IMR-90 (cell line): Measurements from ENCODE around the gene VPS11. TPM values are rescaled to one million over a fixed set of nuclear protein-coding genes. Genes with fewer than 3 reads are reported as not detected.

Source experiments
- ATAC-seq: fragments of 200-7000 bp; cut with Tn5 transposase; 2 replicates; pipeline ENCODE4 v1.9.1; 2020; ENCODE audit warnings: low read depth, mild to moderate bottlenecking, moderate library complexity
- BruUV-seq: library from RNA; stranded (reverse); fragments of 400-500 nt; replicated peaks from 2 replicates; lab custom pipeline; 2021; lab: Mats Ljungman, UMichigan
- CTCF ChIA-PET: fragments of 300-600 bp; formaldehyde crosslinking; extraction: SDS; loops from one replicate; lab custom pipeline; 2021; ENCODE audit warnings: antibody characterized with exemption; lab: Yijun Ruan, JAX
- POLR2A ChIA-PET: fragments of 300-600 bp; sonication (Branson Sonifier 250); formaldehyde crosslinking; loops from one replicate; lab custom pipeline; 2022; ENCODE audit warnings: antibody characterized with exemption; ENCODE audit not compliant: unreplicated experiment; lab: Charles Lee
- DNase-seq: peaks from one replicate; pipeline ENCODE4 v3.0.0; 2013
- H2AFZ ChIP-seq: replicated peaks from 2 replicates; pipeline ENCODE3; 2013; ENCODE audit warnings: low read length, mild to moderate bottlenecking; ENCODE audit not compliant: poor library complexity
- H2AK5ac ChIP-seq: 2 replicates; pipeline ENCODE4 v1.6.1; 2013; ENCODE audit warnings: low read depth, low read length, inconsistent platforms
- H2AK9ac ChIP-seq: replicated peaks from 2 replicates; pipeline ENCODE3; 2013; ENCODE audit warnings: mild to moderate bottlenecking, low read depth, low read length, moderate library complexity; ENCODE audit not compliant: poor library complexity
- H2BK120ac ChIP-seq: 2 replicates; pipeline ENCODE4 v1.6.1; 2013; ENCODE audit warnings: low read depth, low read length, inconsistent platforms
- H2BK15ac ChIP-seq: 3 replicates; pipeline ENCODE4 v1.6.1; 2013; ENCODE audit warnings: low read depth, low read length, inconsistent platforms
- H2BK20ac ChIP-seq: 2 replicates; pipeline ENCODE4 v1.6.1; 2013; ENCODE audit warnings: low read depth, mild to moderate bottlenecking, inconsistent platforms, low read length, moderate library complexity
- H2BK5ac ChIP-seq: 2 replicates; pipeline ENCODE4 v1.6.1; 2013; ENCODE audit warnings: mild to moderate bottlenecking, low read depth, low read length, inconsistent platforms; ENCODE audit not compliant: poor library complexity, severe bottlenecking
- H3K14ac ChIP-seq: replicated peaks from 2 replicates; pipeline ENCODE4 v1.6.1; 2013; ENCODE audit warnings: low read depth, low read length, inconsistent platforms
- H3K18ac ChIP-seq: 2 replicates; pipeline ENCODE4 v1.6.1; 2013; ENCODE audit warnings: low read depth, low read length, control low read depth
- H3K23ac ChIP-seq: 2 replicates; pipeline ENCODE4 v1.6.1; 2013; ENCODE audit warnings: low read depth, low read length, inconsistent platforms
- H3K27ac ChIP-seq: 2 replicates; pipeline ENCODE4 v1.5.1; 2013; ENCODE audit warnings: mild to moderate bottlenecking, control low read depth, low read length; ENCODE audit not compliant: insufficient read depth
- H3K27me3 ChIP-seq: 2 replicates; pipeline ENCODE4 v1.6.1; 2013; ENCODE audit warnings: low read length; ENCODE audit not compliant: control insufficient read depth, insufficient read depth
- H3K36me3 ChIP-seq: 2 replicates; pipeline ENCODE4 v1.6.1; 2013; ENCODE audit warnings: low read length, mixed read lengths; ENCODE audit not compliant: control insufficient read depth, insufficient read depth
- H3K4ac ChIP-seq: 2 replicates; pipeline ENCODE4 v1.6.1; 2013; ENCODE audit warnings: low read depth, low read length, inconsistent platforms
- H3K4me1 ChIP-seq: 2 replicates; pipeline ENCODE4 v1.6.1; 2013; ENCODE audit warnings: low read length, mixed read lengths; ENCODE audit not compliant: control insufficient read depth, insufficient read depth
- H3K4me2 ChIP-seq: 2 replicates; pipeline ENCODE4 v1.6.1; 2013; ENCODE audit warnings: low read depth, mild to moderate bottlenecking, control low read depth, low read length, moderate library complexity
- H3K4me3 ChIP-seq: 2 replicates; pipeline ENCODE4 v1.5.1; 2013; ENCODE audit warnings: low read depth, mild to moderate bottlenecking, control low read depth, low read length, moderate library complexity; ENCODE audit not compliant: insufficient read depth
- H3K56ac ChIP-seq: 2 replicates; pipeline ENCODE4 v1.6.1; 2013; ENCODE audit warnings: low read length, inconsistent platforms; ENCODE audit not compliant: insufficient read depth; ENCODE audit errors: extremely low read depth
- H3K79me1 ChIP-seq, 2 experiments: 2 replicates each; pipeline ENCODE4 v1.6.1; 2013; ENCODE audit warnings: low read length in 2 of 2, inconsistent platforms in 1 of 2, low read depth in 1 of 2
- H3K9ac ChIP-seq: 2 replicates; pipeline ENCODE4 v1.6.1; 2013; ENCODE audit warnings: low read depth, low read length, control low read depth
- H3K9me1 ChIP-seq: 2 replicates; pipeline ENCODE4 v1.6.1; 2013; ENCODE audit warnings: low read length, inconsistent platforms; ENCODE audit not compliant: insufficient read depth
- H3K9me3 ChIP-seq: 2 replicates; pipeline ENCODE4 v1.6.1; 2013; ENCODE audit warnings: low read length; ENCODE audit not compliant: control insufficient read depth, insufficient read depth
- H4K20me1 ChIP-seq: 2 replicates; pipeline ENCODE4 v1.6.1; 2013; ENCODE audit warnings: low read length, inconsistent platforms; ENCODE audit not compliant: insufficient read depth
- H4K5ac ChIP-seq: 2 replicates; pipeline ENCODE4 v1.6.1; 2013; ENCODE audit warnings: mild to moderate bottlenecking, low read depth, low read length, control low read depth
- H4K8ac ChIP-seq, 2 experiments: 2 replicates each; pipeline ENCODE4 v1.6.1; 2013; ENCODE audit warnings: low read depth in 2 of 2, low read length in 2 of 2, control low read depth in 1 of 2, inconsistent platforms in 1 of 2
- H4K91ac ChIP-seq: 2 replicates; pipeline ENCODE4 v1.6.1; 2013; ENCODE audit warnings: low read depth, low read length, inconsistent platforms; ENCODE audit not compliant: insufficient read depth
- BHLHE40 ChIP-seq: fragments of 150-350 bp; IDR thresholded peaks from 2 replicates; pipeline ENCODE4 v1.6.1; 2016; ENCODE audit warnings: mild to moderate bottlenecking, low read depth, low read length
- CEBPB ChIP-seq: IDR thresholded peaks from 2 replicates; pipeline ENCODE4 v1.6.1; 2012; ENCODE audit warnings: low read depth, low read length, improper control_type of control experiment
- CHD1 ChIP-seq: IDR thresholded peaks from 2 replicates; pipeline ENCODE4 v1.6.1; 2012; ENCODE audit warnings: low read depth, low read length, improper control_type of control experiment
- FOS ChIP-seq: fragments of 150-350 bp; IDR thresholded peaks from 2 replicates; pipeline ENCODE4 v1.6.1; 2016; ENCODE audit warnings: low read depth, low read length
- MAFK ChIP-seq: IDR thresholded peaks from 2 replicates; pipeline ENCODE4 v1.6.1; 2012; ENCODE audit warnings: low read depth, low read length, improper control_type of control experiment
- MAZ ChIP-seq: IDR thresholded peaks from 2 replicates; pipeline ENCODE4 v1.6.1; 2012; ENCODE audit warnings: low read depth, mild to moderate bottlenecking, low read length, improper control_type of control experiment, moderate library complexity, borderline replicate concordance
- MXI1 ChIP-seq: IDR thresholded peaks from 2 replicates; pipeline ENCODE4 v1.6.1; 2012; ENCODE audit warnings: low read depth, mild to moderate bottlenecking, low read length, moderate library complexity, borderline replicate concordance
- NFE2L2 ChIP-seq: fragments of 150-350 bp; IDR thresholded peaks from 2 replicates; pipeline ENCODE4 v1.6.1; 2016; ENCODE audit warnings: low read depth, mild to moderate bottlenecking, low read length
- POLR2A ChIP-seq: IDR thresholded peaks from 2 replicates; pipeline ENCODE4 v1.6.1; 2012; ENCODE audit warnings: mild to moderate bottlenecking, low read depth, low read length
- RAD21 ChIP-seq: IDR thresholded peaks from 2 replicates; pipeline ENCODE4 v1.6.1; 2012; ENCODE audit warnings: low read length, improper control_type of control experiment
- RCOR1 ChIP-seq: IDR thresholded peaks from 2 replicates; pipeline ENCODE4 v1.6.1; 2012; ENCODE audit warnings: mild to moderate bottlenecking, low read length, improper control_type of control experiment; ENCODE audit not compliant: insufficient replicate concordance
- RFX5 ChIP-seq: IDR thresholded peaks from 2 replicates; pipeline ENCODE4 v1.8.0; 2012; ENCODE audit warnings: low read depth, mild to moderate bottlenecking, low read length, moderate library complexity
- SMC3 ChIP-seq: fragments of 150-350 bp; IDR thresholded peaks from 2 replicates; pipeline ENCODE4 v1.6.1; 2016; ENCODE audit warnings: low read depth, mild to moderate bottlenecking, antibody characterized with exemption, low read length, moderate library complexity
- WGBS, 2 experiments: methylation state at CpG; one replicate each; pipeline versions ENCODE4 v1.1.5 to v1.1.7; 2013; ENCODE audit warnings: missing lambda C conversion rate in 2 of 2; ENCODE audit not compliant: insufficient read length in 1 of 2; ENCODE audit errors: extremely low coverage in 2 of 2; 5-methylcytosine and 5-hydroxymethylcytosine counted together
- dilution Hi-C: fragments of 300-500 bp; cut with HindIII; formaldehyde crosslinking; loops from one replicate; pipeline ENCODE4 v1.14.3; 2018; ENCODE audit warnings: low sequenced_read_pairs; ENCODE audit not compliant: unreplicated experiment
- in situ Hi-C: fragments of 300-500 bp; cut with MboI; formaldehyde crosslinking; loops from 3 replicates; pipeline ENCODE4 v1.14.3; 2019; ENCODE audit warnings: low sequenced_read_pairs, inconsistent platforms, mixed read lengths
- intact Hi-C: fragments of 100-400 bp; cut with micrococcal nuclease; formaldehyde crosslinking; loops from 2 replicates; pipeline ENCODE4 v1.10.0; 2022
- polyA plus RNA-seq, 3 experiments: library from polyadenylated mRNA; depleted of rRNA; stranded (reverse); fragments of >200 nt; gene quantifications; 2 replicates each; pipeline ENCODE4 v1.2.3, GENCODE V29; 2012; ENCODE audit warnings: low replicate concordance in 1 of 3
- total RNA-seq: library from RNA; depleted of rRNA; stranded (reverse); fragments of >200 nt; gene quantifications from 2 replicates; pipeline ENCODE4 v1.2.3, GENCODE V29; 2012
- TF ChIP-seq, protein P1 (sequence below): fragments of 150-350 bp; IDR thresholded peaks from 2 replicates; pipeline ENCODE4 v1.6.1; 2016; ENCODE audit warnings: low read depth, mild to moderate bottlenecking, low read length, moderate library complexity, borderline replicate concordance
- TF ChIP-seq, protein P2 (sequence below): conservative IDR thresholded peaks from 2 replicates; pipeline ENCODE4 v1.5.1; 2012; ENCODE audit warnings: mild to moderate bottlenecking, low read depth, low read length, improper control_type of control experiment
- TF ChIP-seq, protein P3 (sequence below): fragments of 150-350 bp; IDR thresholded peaks from 2 replicates; pipeline ENCODE4 v1.6.1; 2017; ENCODE audit warnings: mild to moderate bottlenecking, antibody characterized with exemption, low read length, low read depth

The VPS11 gene
- total and polyA plus RNA-seq, 2 of the 4 experiments (the other 2 are of a cell fraction): 19.7 to 30.5 TPM

DNA sequence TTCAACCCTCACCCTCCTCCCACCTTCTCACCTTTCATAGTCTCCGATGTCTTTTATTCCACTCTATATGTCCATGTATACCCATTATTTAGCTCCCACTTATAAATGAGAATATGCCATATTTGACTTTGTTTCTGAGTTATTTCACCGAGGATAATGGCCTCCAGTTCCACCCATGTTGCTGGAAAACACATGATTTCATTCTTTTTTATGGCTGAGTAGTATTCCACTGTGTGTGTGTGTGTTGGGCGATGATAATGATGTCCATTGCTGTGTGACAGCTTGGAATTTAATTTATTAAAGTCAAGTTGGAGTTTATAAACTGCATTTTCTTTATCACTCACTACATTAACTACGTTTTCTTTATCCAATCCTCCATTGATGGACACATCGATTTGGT lies 50.6 kb downstream of the VPS11 start:
- Histone ChIP-seq H2BK120ac (no peak overlapping the region), H3K14ac (no peak overlapping the region), H3K56ac (no peak overlapping the region), H3K27me3 (no peaks in the 10 kb centered on the region), H4K20me1 (no peaks in the 10 kb centered on the region; the same call in 1 of the 2 replicates), H3K18ac (no peak overlapping the region), H4K8ac (no peak overlapping the region), H3K23ac (no peak overlapping the region), H3K4me2 (no peak overlapping the region), H2AFZ (no peak overlapping the region), H3K9me3 (no peaks in the 10 kb centered on the region), H3K79me1 (peaks cover 10 to 25% of the 10 kb centered on the region in 2 experiments), H3K4ac (no peak overlapping the region), H3K9ac (no peak overlapping the region), H2AK5ac (no peak overlapping the region), H3K27ac (no peak overlapping the region), H2BK15ac (no peak overlapping the region), H2BK20ac (no peak overlapping the region), H3K4me3 (no peak overlapping the region), H2AK9ac (no peak overlapping the region), H2BK5ac (no peak overlapping the region), H4K5ac (no peak overlapping the region), H3K4me1 (peaks cover 1% of the 10 kb centered on the region; the same call in 1 of the 2 replicates), H3K36me3 (peaks cover 17% of the 10 kb centered on the region), H4K91ac (no peak overlapping the region), H3K9me1 (peaks cover 4% of the 10 kb centered on the region)
- no peak for DNase-seq
- ChIA-PET POLR2A (no interaction called here), CTCF (no interaction called here)
- TF ChIP-seq, protein P1, sequence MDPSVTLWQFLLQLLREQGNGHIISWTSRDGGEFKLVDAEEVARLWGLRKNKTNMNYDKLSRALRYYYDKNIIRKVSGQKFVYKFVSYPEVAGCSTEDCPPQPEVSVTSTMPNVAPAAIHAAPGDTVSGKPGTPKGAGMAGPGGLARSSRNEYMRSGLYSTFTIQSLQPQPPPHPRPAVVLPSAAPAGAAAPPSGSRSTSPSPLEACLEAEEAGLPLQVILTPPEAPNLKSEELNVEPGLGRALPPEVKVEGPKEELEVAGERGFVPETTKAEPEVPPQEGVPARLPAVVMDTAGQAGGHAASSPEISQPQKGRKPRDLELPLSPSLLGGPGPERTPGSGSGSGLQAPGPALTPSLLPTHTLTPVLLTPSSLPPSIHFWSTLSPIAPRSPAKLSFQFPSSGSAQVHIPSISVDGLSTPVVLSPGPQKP: no peak
- TF ChIP-seq CHD1: no peak
- TF ChIP-seq CEBPB: no peak
- TF ChIP-seq, protein P2, sequence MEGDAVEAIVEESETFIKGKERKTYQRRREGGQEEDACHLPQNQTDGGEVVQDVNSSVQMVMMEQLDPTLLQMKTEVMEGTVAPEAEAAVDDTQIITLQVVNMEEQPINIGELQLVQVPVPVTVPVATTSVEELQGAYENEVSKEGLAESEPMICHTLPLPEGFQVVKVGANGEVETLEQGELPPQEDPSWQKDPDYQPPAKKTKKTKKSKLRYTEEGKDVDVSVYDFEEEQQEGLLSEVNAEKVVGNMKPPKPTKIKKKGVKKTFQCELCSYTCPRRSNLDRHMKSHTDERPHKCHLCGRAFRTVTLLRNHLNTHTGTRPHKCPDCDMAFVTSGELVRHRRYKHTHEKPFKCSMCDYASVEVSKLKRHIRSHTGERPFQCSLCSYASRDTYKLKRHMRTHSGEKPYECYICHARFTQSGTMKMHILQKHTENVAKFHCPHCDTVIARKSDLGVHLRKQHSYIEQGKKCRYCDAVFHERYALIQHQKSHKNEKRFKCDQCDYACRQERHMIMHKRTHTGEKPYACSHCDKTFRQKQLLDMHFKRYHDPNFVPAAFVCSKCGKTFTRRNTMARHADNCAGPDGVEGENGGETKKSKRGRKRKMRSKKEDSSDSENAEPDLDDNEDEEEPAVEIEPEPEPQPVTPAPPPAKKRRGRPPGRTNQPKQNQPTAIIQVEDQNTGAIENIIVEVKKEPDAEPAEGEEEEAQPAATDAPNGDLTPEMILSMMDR: no peak
- no peak for TF ChIP-seq NFE2L2
- no peak for TF ChIP-seq BHLHE40
- TF ChIP-seq POLR2A: no peak
- TF ChIP-seq MAZ: no peak
- TF ChIP-seq RCOR1: no peak
- TF ChIP-seq, protein P3, sequence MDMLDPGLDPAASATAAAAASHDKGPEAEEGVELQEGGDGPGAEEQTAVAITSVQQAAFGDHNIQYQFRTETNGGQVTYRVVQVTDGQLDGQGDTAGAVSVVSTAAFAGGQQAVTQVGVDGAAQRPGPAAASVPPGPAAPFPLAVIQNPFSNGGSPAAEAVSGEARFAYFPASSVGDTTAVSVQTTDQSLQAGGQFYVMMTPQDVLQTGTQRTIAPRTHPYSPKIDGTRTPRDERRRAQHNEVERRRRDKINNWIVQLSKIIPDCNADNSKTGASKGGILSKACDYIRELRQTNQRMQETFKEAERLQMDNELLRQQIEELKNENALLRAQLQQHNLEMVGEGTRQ: no peak
- no peak for TF ChIP-seq SMC3
- TF ChIP-seq FOS: no peak
- TF ChIP-seq MAFK: no peak
- no peak for TF ChIP-seq MXI1
- no peak for TF ChIP-seq RAD21
- TF ChIP-seq RFX5: no peak
- ATAC-seq: no peak
- BruUV-seq: no TSS peak
- no CpG with 5 or more reads among the region's 5 CpGs for WGBS, 2 experiments
- in situ Hi-C loops (no loop called here), intact Hi-C loops (no loop called here), dilution Hi-C loops (no loop called here)
